ENCODE results near the gene PLPPR3.
"Not testable (repeated sequence)": the region's sequence is repeated elsewhere in the genome, so short reads cannot be mapped to it uniquely, and the experiment has no call there.

- TF ChIP-seq CTCF (IDR thresholded peaks at IDR 0.05 in 8 of 11, conservative IDR thresholded peaks at IDR 0.05 in 3 of 11); POLR2A (IDR thresholded peaks at IDR 0.05); POLR2AphosphoS5 (IDR thresholded peaks at IDR 0.05): not testable (repeated sequence)
Measured at GRCh38 chr19:853614-854220, 32.0 kb upstream of the PLPPR3 start.
